ENCODE results near the gene MRPL36.
"Not testable (repeated sequence)": the region's sequence is repeated elsewhere in the genome, so short reads cannot be mapped to it uniquely, and the experiment has no call there.

The MRPL36 gene

DNA sequence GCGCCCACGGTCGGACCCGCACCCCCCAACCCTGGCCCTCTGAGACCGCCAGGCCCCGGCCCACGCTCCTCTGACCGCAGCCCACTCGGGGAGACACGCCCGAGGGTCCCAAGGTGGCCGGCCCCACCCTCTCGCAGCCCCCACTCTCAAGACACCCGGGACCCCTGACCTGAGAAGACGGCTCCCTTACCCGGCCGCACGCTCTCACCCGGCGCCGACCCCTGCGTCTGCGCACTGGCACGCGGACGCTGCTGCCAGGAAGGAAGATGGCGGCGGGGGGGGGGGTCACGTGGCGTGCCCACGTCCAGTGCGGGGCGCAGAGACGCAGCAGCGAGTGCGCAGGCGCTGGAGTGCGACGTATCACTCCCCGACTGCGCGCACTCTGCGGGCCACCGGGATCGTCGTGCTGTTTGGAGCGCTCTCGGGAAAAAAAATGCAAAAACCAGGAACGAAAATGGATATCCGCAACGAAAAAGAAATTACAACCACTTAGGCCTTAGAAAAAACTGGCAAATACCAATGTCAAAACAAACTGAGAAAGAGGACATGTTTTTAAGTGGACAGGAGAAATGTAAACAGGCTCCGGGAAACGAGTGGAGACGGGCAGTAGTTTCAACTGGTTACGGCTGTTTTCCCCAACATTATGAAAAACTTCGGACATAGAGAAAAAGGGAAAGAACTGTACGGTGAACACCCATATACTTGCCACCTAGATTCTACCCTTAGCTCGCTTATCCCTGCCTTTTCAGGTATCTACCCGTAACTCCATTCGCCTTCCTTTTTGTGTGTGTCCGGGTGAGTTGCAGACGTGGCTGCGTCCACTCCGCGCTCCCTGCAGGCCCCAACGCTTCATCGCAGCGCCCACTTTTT is at the start of gene MRPL36:
Gene MRPL36, minus strand, starts transcription at position 236 of the 870 bp plus-strand sequence. CDS start 902 bp downstream, outside the sequence.
- DNase-seq (ENCODE audit: low read depth in 2 of 2), result peak; percentile 68 to 69

DNA sequence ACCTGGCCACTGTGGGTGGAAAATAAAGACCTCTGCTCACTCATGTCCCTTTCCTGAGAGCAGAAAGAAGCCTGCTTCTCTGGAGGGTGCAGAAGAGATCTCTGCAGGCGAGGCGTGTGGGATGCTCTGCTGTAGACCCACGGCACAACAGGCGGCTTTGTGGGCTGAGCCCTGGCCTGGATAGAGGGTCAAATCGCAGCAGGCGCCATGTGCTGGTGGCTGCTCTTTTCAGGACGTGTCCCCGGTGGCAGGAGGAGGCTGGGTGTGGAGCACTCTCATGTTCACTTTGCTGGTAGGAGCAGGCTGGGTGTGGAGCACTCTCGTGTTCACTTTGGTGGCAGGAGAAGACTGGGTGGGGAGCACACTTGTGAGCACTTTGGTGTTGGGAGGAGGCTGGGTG is 48.0 kb upstream of the MRPL36 start:
- DNase-seq (ENCODE audit: low read depth in 2 of 2), result no peak

- no peak for DNase-seq (ENCODE audit: low read depth in 2 of 2)
These were observed 47.4 kb upstream of the MRPL36 start for GRCh38 chr5:1847056-1847455.

GRCh38 chr5:1846583-1846982 is 46.9 kb upstream of the MRPL36 start:
- no peak for DNase-seq (ENCODE audit: low read depth in 2 of 2)

DNA sequence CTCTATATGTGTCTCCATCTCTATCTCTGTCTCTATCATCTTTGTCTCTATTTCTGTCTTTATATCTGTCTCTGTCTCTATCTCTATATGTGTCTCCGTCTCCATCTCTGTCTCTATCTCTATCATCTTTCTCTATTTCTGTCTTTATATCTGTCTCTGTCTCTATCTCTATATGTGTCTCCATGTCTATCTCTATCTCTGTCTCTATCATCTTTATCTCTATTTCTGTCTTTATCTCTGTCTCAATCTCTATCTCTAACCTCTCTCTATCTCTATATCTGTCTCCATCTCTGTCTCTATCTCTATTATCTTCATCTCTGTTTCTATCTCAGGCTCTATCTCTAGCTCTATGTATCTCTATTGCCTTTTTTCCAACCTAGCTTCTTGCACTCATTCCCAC is 46.1 kb upstream of the MRPL36 start:
- DNase-seq (ENCODE audit: low read depth in 2 of 2), result no peak

GRCh38 chr5:1844708-1845436 is 45.2 kb upstream of the MRPL36 start:
- DNase-seq (ENCODE audit: low read depth in 2 of 2), result no peak

GRCh38 chr5:1843761-1844160 is 44.1 kb upstream of the MRPL36 start:
- not testable (repeated sequence) for DNase-seq (ENCODE audit: low read depth in 2 of 2)

- DNase-seq (ENCODE audit: low read depth in 2 of 2), result no peak
These were observed 42.6 kb upstream of the MRPL36 start for GRCh38 chr5:1842004-1842819.

GRCh38 chr5:1840741-1841521 is 41.3 kb upstream of the MRPL36 start:
- no peak for DNase-seq (ENCODE audit: low read depth in 2 of 2)

DNA sequence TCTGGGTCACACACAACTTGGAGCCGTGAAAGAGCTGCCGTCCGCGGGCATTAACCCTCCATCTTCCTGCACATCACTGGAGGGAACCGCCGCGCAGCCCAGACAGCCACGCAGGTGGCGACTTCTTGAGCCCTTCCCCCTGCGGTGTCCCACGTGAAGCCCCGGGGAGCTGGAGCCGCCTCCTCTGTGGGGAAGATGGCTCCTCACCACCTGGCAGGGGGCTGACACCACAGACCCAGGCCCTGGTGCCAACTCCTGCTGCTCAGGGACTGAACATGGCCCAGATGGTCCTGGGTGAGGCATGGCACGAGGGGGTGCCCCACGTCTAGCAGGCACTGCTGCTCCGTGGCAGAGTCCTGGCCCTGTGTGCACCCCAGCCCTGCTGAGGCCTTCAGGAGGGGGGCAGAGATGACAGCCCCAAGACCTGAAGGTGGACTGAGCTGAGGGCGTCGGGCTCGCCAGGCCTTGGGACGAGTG is 40.5 kb upstream of the MRPL36 start:
- no peak for DNase-seq (ENCODE audit: low read depth in 2 of 2)

DNA sequence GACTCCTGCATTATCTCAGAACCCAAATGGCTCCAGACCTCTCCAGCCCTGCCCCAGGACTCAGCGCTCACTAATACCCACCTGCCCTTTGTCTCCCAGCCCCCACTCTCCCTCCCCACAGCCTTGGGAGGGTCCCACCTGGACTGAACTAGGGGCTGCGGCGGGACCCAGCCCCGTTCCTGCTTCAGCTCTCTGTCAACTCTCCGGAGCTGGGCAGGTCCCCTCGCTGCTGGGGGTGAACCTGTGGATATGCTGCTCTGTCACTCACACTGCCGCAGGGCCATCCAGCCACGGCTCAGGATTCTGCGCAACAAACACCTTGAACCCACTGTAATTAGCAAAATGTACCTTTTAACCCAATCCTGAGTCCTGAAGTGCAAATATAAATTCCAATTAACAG is 38.4 kb upstream of the MRPL36 start:
- DNase-seq (ENCODE audit: low read depth in 2 of 2), result no peak

GRCh38 chr5:1836891-1837880 is 37.5 kb upstream of the MRPL36 start:
- DNase-seq (ENCODE audit: low read depth in 2 of 2), result no peak

DNA sequence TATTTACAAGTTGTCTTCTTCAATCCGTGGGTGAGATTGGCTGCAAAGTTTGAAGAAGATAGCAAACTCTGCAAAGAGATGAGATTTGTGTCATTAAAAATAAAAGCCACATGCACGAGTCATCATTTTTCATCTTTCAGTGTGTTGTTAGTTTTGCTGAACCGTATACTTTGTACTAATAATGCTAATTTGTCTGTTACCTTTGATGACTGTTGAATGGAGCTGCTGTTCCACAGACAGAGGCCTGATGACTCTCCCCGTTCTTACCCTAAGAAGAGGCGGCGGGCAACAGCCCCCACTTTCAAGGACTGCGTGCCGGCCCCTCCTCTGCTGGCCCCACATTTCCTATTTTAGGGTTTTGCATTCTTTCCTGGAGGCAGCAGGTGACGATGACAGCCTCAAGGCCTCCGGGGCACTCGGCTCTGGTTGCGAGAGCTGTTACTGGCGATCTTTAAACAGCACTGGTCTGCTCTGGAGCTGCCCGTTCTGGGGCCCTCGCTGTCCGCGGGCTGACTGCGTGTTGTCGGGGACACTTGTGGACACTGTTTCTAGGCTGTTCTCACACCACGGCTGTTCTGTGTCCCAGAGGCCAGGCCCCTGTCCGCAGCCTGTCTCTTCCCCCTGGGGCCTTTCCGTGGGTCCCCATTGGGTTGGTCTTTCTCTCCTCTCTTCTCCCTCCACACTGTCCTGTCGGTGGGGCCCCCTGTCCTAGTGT is 36.7 kb upstream of the MRPL36 start:
- DNase-seq (ENCODE audit: low read depth in 2 of 2), result no peak

DNA sequence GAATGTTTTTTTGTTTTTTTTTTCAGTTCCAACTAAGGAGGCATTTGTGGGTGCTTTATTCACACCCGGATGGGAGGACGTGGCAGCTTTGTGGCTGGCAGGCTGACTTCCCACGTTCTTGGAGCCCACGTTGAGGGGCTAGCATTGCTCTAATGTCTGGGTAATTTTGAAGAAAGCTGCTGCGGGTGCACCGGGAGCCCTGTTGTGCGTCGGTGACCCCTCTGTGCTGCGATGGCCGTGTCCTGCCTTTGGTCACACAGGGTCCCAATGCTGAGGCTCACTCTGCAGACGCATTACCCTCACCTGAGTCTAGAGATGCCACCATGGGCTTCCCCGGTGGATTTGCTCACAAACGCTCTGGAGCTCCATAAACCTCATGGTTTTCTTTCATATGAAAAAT is 35.8 kb upstream of the MRPL36 start:
- DNase-seq (ENCODE audit: low read depth in 2 of 2), result no peak

GRCh38 chr5:1834721-1835429 is 35.2 kb upstream of the MRPL36 start:
- no peak for DNase-seq (ENCODE audit: low read depth in 2 of 2)

DNA sequence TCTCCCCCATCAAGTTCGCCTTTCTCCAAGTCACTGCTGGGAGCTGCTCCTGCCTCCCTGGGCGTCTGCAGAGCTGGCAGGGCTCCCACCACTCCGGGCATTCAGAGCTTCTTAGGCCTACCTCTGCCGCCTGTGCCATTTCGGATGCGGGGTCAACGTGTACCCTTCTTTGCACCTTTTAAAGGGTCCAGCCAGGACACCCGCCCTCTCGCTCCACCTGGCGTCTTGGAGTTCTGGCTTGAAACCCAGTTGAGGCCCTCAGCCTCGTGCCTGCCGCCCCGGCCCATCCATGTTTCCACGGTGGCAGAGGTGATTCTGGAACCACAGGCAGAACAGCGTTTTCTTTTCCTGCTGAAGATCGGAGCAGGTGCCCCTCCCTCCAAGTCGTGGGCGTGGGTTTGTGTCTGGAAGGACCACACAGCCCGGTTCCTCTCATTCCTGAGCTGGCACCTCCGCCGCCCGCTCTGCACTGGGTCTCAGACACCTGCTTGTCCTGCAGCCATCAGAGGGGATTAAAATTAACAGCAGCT is 34.5 kb upstream of the MRPL36 start:
- DNase-seq (ENCODE audit: low read depth in 2 of 2), result no peak

- DNase-seq (ENCODE audit: low read depth in 2 of 2), result no peak
These were observed 33.8 kb upstream of the MRPL36 start for GRCh38 chr5:1833264-1834021.
